ENCODE results near the gene ASAP3. TPM values are rescaled to one million over a fixed set of nuclear protein-coding genes. Genes with fewer than 3 reads are reported as not detected.

The ASAP3 gene
- total RNA-seq, 1 experiment from 2014 or later: 71.2 TPM

DNA sequence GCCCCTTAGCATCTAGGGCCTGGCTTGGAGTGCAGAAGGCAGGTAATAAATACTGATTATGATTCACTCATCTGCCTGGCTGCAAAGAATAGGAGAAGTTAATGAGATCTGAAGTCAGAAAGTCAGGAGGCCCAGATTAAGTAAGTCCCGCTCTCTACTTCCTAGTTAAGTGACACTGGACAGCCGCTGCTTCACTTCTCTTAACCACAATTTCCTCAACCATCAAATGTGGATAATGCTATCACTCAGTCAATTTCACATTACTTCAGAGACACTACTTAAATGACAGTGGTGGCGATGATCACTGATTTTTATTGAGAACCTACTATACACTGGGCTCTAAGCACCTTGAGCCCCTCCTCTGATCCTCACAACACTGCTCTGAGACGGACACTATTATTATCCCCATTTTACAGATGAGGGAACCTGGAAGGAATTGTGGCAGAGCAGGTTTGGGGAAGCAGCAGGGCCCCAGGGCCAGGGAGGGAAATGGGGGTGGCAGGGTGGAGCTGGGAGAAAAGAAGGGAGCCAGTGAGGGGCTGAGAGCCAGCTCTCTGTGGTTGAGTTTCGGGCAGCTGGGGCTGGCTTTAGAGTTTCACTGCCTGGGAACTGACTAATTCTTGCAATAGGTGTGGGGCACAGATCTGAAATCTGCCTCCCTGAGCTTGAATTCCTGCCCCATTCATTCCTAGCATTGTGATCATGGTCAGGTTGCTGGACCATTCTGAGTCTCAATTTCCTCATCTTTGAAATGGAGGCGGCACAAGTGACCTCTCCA, 49.5 kb upstream of the ASAP3 start (continued):
- TF ChIP-seq, protein P1, sequence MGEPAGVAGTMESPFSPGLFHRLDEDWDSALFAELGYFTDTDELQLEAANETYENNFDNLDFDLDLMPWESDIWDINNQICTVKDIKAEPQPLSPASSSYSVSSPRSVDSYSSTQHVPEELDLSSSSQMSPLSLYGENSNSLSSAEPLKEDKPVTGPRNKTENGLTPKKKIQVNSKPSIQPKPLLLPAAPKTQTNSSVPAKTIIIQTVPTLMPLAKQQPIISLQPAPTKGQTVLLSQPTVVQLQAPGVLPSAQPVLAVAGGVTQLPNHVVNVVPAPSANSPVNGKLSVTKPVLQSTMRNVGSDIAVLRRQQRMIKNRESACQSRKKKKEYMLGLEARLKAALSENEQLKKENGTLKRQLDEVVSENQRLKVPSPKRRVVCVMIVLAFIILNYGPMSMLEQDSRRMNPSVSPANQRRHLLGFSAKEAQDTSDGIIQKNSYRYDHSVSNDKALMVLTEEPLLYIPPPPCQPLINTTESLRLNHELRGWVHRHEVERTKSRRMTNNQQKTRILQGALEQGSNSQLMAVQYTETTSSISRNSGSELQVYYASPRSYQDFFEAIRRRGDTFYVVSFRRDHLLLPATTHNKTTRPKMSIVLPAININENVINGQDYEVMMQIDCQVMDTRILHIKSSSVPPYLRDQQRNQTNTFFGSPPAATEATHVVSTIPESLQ (CRISPR knock-in tag; IDR thresholded peaks at IDR 0.05): no peak

DNA sequence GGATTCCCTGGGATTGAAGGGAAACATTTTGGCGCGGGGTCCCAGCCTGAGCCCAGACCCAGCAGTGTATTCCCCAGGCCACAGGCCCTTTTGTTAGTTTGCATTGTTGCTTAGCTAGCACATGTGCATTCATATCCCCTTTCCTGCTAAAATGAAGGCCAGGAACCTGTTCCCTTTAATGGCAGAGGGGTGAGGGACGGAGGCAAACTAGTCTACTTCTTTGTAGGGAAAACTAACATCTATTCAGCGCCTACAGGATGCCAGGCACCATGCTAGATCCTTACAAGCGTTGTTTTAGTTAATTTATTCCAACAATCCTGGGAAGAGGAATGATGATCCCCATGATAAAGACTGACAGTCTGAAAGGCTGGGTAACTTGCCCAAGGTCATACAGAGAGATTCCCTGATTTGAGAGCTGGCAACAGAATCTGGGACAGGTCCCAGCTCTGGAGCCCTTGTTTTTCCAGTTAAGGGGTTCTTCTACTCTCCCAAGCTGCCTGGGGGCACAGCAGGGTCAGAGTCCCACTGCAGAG, 47.6 kb upstream of the ASAP3 start:
- Mint-ChIP-seq H3K27me3 (ENCODE audit: low read depth) (peaks cover 52% of the 10 kb centered on the region), H3K27ac (no peak overlapping the region)
- ATAC-seq: no peak

DNA sequence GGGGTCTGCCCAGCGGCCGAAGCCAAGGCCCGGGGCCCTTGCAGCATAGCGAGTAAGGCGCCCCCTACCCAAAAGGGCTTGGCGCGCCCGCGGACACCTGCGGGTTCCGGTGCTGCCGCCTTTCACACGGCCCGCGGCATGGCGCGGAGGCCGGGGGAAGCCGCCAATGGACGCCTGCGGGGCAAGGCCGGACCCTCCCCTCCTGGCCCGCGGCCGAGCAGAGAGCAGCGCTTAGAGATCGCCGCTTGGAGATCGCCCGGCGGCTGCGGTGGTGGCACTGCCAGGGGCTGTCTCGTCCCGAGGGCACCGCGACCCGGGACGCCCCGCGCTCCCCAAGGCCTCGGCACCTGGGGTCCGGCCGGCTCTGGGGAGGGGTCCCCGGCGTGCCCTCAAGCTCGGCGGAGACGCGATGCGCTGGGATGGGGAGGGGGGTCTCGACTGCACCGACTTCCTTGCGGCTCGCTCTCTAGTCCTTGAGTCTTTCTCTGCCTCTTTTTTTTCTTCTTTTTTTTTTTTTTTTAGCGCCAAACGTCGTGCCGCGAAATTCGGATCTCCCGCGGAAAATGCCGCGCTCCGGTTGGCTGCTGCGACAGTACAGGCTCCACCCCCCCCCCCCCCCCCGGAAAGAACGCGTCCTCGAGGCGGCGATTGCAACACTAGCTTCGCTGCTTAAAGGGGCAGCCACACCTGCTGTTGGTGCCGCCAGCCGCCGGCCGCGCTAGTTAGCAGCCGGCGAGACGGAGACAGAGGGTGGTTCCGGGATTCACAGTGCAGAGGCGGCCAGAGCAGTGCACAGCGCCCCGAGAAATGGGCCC, 47.0 kb upstream of the ASAP3 start, which contains the start of gene E2F2:
Gene E2F2 (minus strand): TSS at position 487 of the 815 bp plus-strand sequence. CDS start 440 bp downstream, at position 47.
- CTCF ChIA-PET: interaction anchor here (0.5 to 5.9 kb wide), 24 partner anchors 9 to 449 kb away, joined by 3 to 58 read pairs (median 5); partner anchors contain the start of genes ASAP3, PITHD1, RPL11 and SRSF10
- TF ChIP-seq JUN (CRISPR knock-in tag; IDR thresholded peaks at IDR 0.05) (no peak), FOXP1 (CRISPR knock-in tag; IDR thresholded peaks at IDR 0.05; ENCODE audit: borderline replicate concordance) (peak; percentile 81), CREM (CRISPR knock-in tag; IDR thresholded peaks at IDR 0.05) (peak; percentile 77; the same call in 1 of the 2 replicates), ELF4 (CRISPR knock-in tag; IDR thresholded peaks at IDR 0.05; ENCODE audit: low read depth) (peak; percentile 91), TEAD1 (CRISPR knock-in tag; IDR thresholded peaks at IDR 0.05) (peak; percentile 70; the same call in 1 of the 2 replicates), GABPB1 (CRISPR knock-in tag; IDR thresholded peaks at IDR 0.05) (peak; percentile 51; the same call in 1 of the 2 replicates), PRRX2 (CRISPR knock-in tag; IDR thresholded peaks at IDR 0.05) (no peak)
- TF ChIP-seq, protein P2, sequence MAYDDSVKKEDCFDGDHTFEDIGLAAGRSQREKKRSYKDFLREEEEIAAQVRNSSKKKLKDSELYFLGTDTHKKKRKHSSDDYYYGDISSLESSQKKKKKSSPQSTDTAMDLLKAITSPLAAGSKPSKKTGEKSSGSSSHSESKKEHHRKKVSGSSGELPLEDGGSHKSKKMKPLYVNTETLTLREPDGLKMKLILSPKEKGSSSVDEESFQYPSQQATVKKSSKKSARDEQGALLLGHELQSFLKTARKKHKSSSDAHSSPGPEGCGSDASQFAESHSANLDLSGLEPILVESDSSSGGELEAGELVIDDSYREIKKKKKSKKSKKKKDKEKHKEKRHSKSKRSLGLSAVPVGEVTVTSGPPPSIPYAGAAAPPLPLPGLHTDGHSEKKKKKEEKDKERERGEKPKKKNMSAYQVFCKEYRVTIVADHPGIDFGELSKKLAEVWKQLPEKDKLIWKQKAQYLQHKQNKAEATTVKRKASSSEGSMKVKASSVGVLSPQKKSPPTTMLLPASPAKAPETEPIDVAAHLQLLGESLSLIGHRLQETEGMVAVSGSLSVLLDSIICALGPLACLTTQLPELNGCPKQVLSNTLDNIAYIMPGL (CRISPR knock-in tag; IDR thresholded peaks at IDR 0.05): peak; percentile 62; the same call in 1 of the 2 replicates
- TF ChIP-seq, protein P3, sequence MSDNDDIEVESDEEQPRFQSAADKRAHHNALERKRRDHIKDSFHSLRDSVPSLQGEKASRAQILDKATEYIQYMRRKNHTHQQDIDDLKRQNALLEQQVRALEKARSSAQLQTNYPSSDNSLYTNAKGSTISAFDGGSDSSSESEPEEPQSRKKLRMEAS (CRISPR knock-in tag; IDR thresholded peaks at IDR 0.05): peak; percentile 80

More for the DNA sequence above, 47.6 kb upstream of the ASAP3 start:
- peak overlapping the region; percentile 80 for H3K4me3 Mint-ChIP-seq
- peaks cover 18% of the 10 kb centered on the region for H3K4me1 Mint-ChIP-seq
- no peak for DNase-seq (ENCODE audit: low spot score)
- H3K9me3 Mint-ChIP-seq: no peaks in the 10 kb centered on the region
- CTCF ChIA-PET: interaction anchor here (0.6 to 5.9 kb wide), 21 partner anchors 8 to 449 kb away, joined by 3 to 58 read pairs (median 5); partner anchors contain the start of genes ASAP3, RPL11 and SRSF10
- POLR2A ChIA-PET: interaction anchor here (0.9 to 1.3 kb wide), 4 partner anchors 23 to 187 kb away, joined by 3 to 10 read pairs (median 4); partner anchors contain the start of genes HNRNPR and RPL11
- H3K36me3 Mint-ChIP-seq: no peaks in the 10 kb centered on the region
- TF ChIP-seq, protein P4, sequence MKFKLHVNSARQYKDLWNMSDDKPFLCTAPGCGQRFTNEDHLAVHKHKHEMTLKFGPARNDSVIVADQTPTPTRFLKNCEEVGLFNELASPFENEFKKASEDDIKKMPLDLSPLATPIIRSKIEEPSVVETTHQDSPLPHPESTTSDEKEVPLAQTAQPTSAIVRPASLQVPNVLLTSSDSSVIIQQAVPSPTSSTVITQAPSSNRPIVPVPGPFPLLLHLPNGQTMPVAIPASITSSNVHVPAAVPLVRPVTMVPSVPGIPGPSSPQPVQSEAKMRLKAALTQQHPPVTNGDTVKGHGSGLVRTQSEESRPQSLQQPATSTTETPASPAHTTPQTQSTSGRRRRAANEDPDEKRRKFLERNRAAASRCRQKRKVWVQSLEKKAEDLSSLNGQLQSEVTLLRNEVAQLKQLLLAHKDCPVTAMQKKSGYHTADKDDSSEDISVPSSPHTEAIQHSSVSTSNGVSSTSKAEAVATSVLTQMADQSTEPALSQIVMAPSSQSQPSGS (CRISPR knock-in tag; IDR thresholded peaks at IDR 0.05; ENCODE audit: borderline replicate concordance, low read depth): no peak
- no peak for TF ChIP-seq CREM (CRISPR knock-in tag; IDR thresholded peaks at IDR 0.05)
- no peak for TF ChIP-seq ETV6 (CRISPR knock-in tag; IDR thresholded peaks at IDR 0.05)
- TF ChIP-seq ZNF416 (CRISPR knock-in tag; IDR thresholded peaks at IDR 0.05): no peak
- TF ChIP-seq, protein P5, sequence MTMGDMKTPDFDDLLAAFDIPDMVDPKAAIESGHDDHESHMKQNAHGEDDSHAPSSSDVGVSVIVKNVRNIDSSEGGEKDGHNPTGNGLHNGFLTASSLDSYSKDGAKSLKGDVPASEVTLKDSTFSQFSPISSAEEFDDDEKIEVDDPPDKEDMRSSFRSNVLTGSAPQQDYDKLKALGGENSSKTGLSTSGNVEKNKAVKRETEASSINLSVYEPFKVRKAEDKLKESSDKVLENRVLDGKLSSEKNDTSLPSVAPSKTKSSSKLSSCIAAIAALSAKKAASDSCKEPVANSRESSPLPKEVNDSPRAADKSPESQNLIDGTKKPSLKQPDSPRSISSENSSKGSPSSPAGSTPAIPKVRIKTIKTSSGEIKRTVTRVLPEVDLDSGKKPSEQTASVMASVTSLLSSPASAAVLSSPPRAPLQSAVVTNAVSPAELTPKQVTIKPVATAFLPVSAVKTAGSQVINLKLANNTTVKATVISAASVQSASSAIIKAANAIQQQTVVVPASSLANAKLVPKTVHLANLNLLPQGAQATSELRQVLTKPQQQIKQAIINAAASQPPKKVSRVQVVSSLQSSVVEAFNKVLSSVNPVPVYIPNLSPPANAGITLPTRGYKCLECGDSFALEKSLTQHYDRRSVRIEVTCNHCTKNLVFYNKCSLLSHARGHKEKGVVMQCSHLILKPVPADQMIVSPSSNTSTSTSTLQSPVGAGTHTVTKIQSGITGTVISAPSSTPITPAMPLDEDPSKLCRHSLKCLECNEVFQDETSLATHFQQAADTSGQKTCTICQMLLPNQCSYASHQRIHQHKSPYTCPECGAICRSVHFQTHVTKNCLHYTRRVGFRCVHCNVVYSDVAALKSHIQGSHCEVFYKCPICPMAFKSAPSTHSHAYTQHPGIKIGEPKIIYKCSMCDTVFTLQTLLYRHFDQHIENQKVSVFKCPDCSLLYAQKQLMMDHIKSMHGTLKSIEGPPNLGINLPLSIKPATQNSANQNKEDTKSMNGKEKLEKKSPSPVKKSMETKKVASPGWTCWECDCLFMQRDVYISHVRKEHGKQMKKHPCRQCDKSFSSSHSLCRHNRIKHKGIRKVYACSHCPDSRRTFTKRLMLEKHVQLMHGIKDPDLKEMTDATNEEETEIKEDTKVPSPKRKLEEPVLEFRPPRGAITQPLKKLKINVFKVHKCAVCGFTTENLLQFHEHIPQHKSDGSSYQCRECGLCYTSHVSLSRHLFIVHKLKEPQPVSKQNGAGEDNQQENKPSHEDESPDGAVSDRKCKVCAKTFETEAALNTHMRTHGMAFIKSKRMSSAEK (CRISPR knock-in tag; IDR thresholded peaks at IDR 0.05; ENCODE audit: borderline replicate concordance): no peak
- 0 out of 2 replicates have a peak, but pooled peaks have one; percentile 50 for TF ChIP-seq ZNF121 (CRISPR knock-in tag; IDR thresholded peaks at IDR 0.05)
- TF ChIP-seq, protein P6, sequence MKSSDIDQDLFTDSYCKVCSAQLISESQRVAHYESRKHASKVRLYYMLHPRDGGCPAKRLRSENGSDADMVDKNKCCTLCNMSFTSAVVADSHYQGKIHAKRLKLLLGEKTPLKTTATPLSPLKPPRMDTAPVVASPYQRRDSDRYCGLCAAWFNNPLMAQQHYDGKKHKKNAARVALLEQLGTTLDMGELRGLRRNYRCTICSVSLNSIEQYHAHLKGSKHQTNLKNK (CRISPR knock-in tag; IDR thresholded peaks at IDR 0.05): no peak
- TF ChIP-seq ESRRA (CRISPR knock-in tag; IDR thresholded peaks at IDR 0.05; ENCODE audit: borderline replicate concordance): no peak
- no peak for TF ChIP-seq RELA (CRISPR knock-in tag; IDR thresholded peaks at IDR 0.05; ENCODE audit: borderline replicate concordance)

More for the DNA sequence above, 47.0 kb upstream of the ASAP3 start, which contains the start of gene E2F2:
- peaks cover 23% of the 10 kb centered on the region for H3K4me1 Mint-ChIP-seq
- no peaks in the 10 kb centered on the region for H3K9me3 Mint-ChIP-seq
- H3K27me3 Mint-ChIP-seq (ENCODE audit: low read depth): peaks cover 52% of the 10 kb centered on the region
- POLR2A ChIA-PET: interaction anchor here (0.6 to 1.3 kb wide), 8 partner anchors 27 to 187 kb away, joined by 3 to 10 read pairs (median 3); partner anchors contain the start of genes HNRNPR, ID3 and RPL11
- no peaks in the 10 kb centered on the region for H3K36me3 Mint-ChIP-seq
- no peak within 1 kb of the TSS for H3K27ac Mint-ChIP-seq
- DNase-seq (ENCODE audit: low spot score): peak; percentile 78
- peak; percentile 81 for ATAC-seq
- H3K4me3 Mint-ChIP-seq: peak within 1 kb of the TSS; percentile 80

Measured in WTC11 (cell line).